ENCODE measurements around the gene RBM44.

DNA sequence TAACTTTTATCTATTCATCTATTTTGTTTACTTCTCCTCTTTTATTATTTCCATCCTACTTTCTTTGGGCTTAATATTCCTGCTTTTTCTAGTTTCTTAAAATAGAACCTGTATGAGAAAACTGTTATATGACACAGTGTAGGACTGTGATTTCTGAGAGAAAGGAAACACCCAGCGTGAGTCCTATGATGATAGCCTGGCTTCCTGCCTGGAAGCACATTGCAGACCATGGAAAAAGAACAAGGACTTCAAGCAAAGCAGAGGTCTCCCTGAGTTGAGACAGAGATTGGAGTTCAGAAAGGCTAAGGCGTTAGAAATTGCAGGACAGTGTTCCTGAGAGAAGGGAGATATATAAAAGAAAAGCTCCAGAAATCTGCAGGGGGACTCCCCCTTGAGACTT lies 7.8 kb downstream of the RBM44 start:
- TF ChIP-seq, protein P1, sequence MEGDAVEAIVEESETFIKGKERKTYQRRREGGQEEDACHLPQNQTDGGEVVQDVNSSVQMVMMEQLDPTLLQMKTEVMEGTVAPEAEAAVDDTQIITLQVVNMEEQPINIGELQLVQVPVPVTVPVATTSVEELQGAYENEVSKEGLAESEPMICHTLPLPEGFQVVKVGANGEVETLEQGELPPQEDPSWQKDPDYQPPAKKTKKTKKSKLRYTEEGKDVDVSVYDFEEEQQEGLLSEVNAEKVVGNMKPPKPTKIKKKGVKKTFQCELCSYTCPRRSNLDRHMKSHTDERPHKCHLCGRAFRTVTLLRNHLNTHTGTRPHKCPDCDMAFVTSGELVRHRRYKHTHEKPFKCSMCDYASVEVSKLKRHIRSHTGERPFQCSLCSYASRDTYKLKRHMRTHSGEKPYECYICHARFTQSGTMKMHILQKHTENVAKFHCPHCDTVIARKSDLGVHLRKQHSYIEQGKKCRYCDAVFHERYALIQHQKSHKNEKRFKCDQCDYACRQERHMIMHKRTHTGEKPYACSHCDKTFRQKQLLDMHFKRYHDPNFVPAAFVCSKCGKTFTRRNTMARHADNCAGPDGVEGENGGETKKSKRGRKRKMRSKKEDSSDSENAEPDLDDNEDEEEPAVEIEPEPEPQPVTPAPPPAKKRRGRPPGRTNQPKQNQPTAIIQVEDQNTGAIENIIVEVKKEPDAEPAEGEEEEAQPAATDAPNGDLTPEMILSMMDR (IDR thresholded peaks at IDR 0.05; ENCODE audit: low read depth, low read length), result no peak
- TF ChIP-seq, protein P2, sequence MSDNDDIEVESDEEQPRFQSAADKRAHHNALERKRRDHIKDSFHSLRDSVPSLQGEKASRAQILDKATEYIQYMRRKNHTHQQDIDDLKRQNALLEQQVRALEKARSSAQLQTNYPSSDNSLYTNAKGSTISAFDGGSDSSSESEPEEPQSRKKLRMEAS (IDR thresholded peaks at IDR 0.05; ENCODE audit: low read depth, low read length), result no peak
- no peak for TF ChIP-seq POLR2A (IDR thresholded peaks at IDR 0.05; ENCODE audit: extremely low read depth, insufficient read length)
- no peak for TF ChIP-seq MYC (IDR thresholded peaks at IDR 0.05; ENCODE audit: low read depth, low read length)

Measured in NB4 (cell line).